GM19035 (cell line): Measurements from ENCODE around the gene RABGAP1L.

Source experiments
- ATAC-seq: cut with Tn5 transposase; IDR thresholded peaks from one replicate; pipeline ENCODE4 v1.9.1; 2021; ENCODE audit not compliant: unreplicated experiment

The RABGAP1L gene

GRCh38 chr1:174740249-174740968 lies 581.1 kb downstream of the RABGAP1L start:
- no peak for ATAC-seq

- no peak for ATAC-seq
Observed at GRCh38 chr1:174742805-174743653, 583.7 kb downstream of the RABGAP1L start.

- no peak for ATAC-seq
Observed at GRCh38 chr1:174743654-174744561, 584.6 kb downstream of the RABGAP1L start.

GRCh38 chr1:174744886-174745285 lies 585.6 kb downstream of the RABGAP1L start:
- ATAC-seq: no peak

GRCh38 chr1:174746024-174746808 lies 586.9 kb downstream of the RABGAP1L start:
- no peak for ATAC-seq

- ATAC-seq: no peak
Observed at GRCh38 chr1:174747613-174748012, 588.3 kb downstream of the RABGAP1L start.

- no peak for ATAC-seq
Observed at GRCh38 chr1:174748586-174748985, 589.3 kb downstream of the RABGAP1L start.

- no peak for ATAC-seq
Observed at GRCh38 chr1:174753131-174753530, 593.8 kb downstream of the RABGAP1L start.

GRCh38 chr1:174761335-174761734 lies 602.0 kb downstream of the RABGAP1L start:
- no peak for ATAC-seq

GRCh38 chr1:174761901-174762585 lies 602.7 kb downstream of the RABGAP1L start:
- ATAC-seq: no peak

GRCh38 chr1:174764191-174764590 lies 604.9 kb downstream of the RABGAP1L start:
- no peak for ATAC-seq

- ATAC-seq: no peak
Observed at GRCh38 chr1:174766727-174767126, 607.4 kb downstream of the RABGAP1L start.

GRCh38 chr1:174768516-174768915 lies 609.2 kb downstream of the RABGAP1L start:
- ATAC-seq: no peak

GRCh38 chr1:174768949-174769348 lies 609.6 kb downstream of the RABGAP1L start:
- ATAC-seq: no peak

GRCh38 chr1:174769961-174770549 lies 610.7 kb downstream of the RABGAP1L start:
- ATAC-seq: no peak

- ATAC-seq: no peak
Observed at GRCh38 chr1:174775621-174776020, 616.3 kb downstream of the RABGAP1L start.

GRCh38 chr1:174777262-174777661 lies 617.9 kb downstream of the RABGAP1L start:
- no peak for ATAC-seq

- no peak for ATAC-seq
Observed at GRCh38 chr1:174785510-174785909, 626.2 kb downstream of the RABGAP1L start.

GRCh38 chr1:174786358-174786757 lies 627.0 kb downstream of the RABGAP1L start:
- ATAC-seq: no peak
